Measurements from ENCODE around the gene PIGW. TPM values are rescaled to one million over a fixed set of nuclear protein-coding genes. Genes with fewer than 3 reads are reported as not detected.
A peak's percentile ranks its signal among the peaks of the same experiment; 100 is the strongest.

The PIGW gene
- total RNA-seq (10 to 100 TPM in 1 of 9 donors, 1 to 10 TPM in 8; 1.7 to 13.2 (median 4.8) TPM), polyA plus RNA-seq (10 to 100 TPM in 1 of 3 donors, 1 to 10 TPM in 2; 2.4 to 14.6 (median 3.0) TPM)
- long read RNA-seq, donor 1, partial matches to known transcripts: 0 of 2 reads
- long read RNA-seq, donor 1, other reads (novel, unspliced or antisense): 0 of 2 reads
- long read RNA-seq, donor 2, partial matches to known transcripts: 0 of 1 reads
- long read RNA-seq, donor 2, other reads (novel, unspliced or antisense): 0 of 1 reads
- long read RNA-seq, donor 3, partial matches to known transcripts: 0 of 3 reads
- long read RNA-seq, donor 3, other reads (novel, unspliced or antisense): 0 of 3 reads
- long read RNA-seq, donor 4, partial matches to known transcripts: 0 of 4 reads
- long read RNA-seq, donor 4, other reads (novel, unspliced or antisense): 1 of 4 reads
- long read RNA-seq, donor 5, partial matches to known transcripts: 0 of 9 reads
- long read RNA-seq, donor 5, other reads (novel, unspliced or antisense): 2 of 9 reads
- long read RNA-seq, donor 6, partial matches to known transcripts: 0 of 1 reads
- long read RNA-seq, donor 6, other reads (novel, unspliced or antisense): 0 of 1 reads
- long read RNA-seq, donor 7, partial matches to known transcripts: 0 of 2 reads
- long read RNA-seq, donor 7, other reads (novel, unspliced or antisense): 0 of 2 reads
- long read RNA-seq, donor 8: 0 reads
- long read RNA-seq, donor 9: 0 reads
- long read RNA-seq, donor 10, partial matches to known transcripts: 0 of 3 reads
- long read RNA-seq, donor 10, other reads (novel, unspliced or antisense): 0 of 3 reads

- intact Hi-C loops (cut with DNase I): no loop called here
- 0 to 1% (median 1%) methylated on average over 10 to 83 of the region's 83 CpGs; no CpG with 5 or more reads in 1 of the 4 donors for WGBS, 4 donors
Observed at GRCh38 chr17:36534840-36535668, at the start of gene PIGW, which contains the start of gene MYO19. Gene PIGW (plus strand): TSS chr17:36534987. CDS start chr17:36537102, 2,115 bp downstream. Gene MYO19 (minus strand): TSS chr17:36534868. CDS start chr17:36532538, 2,330 bp downstream.

GRCh38 chr17:36485027-36485426 lies 49.8 kb upstream of the PIGW start:
- intact Hi-C loops (cut with DNase I): loop anchor here in 1 of 2 donors (10.0 kb wide), 1 partner anchor 510 kb away; no protein-coding TSS in a partner anchor

More at GRCh38 chr17:36534840-36535668, at the start of gene PIGW, which contains the start of gene MYO19:
- DNase-seq: peak; percentile 84 to 91 (median 86)
- TF ChIP-seq CTCF (IDR thresholded peaks at IDR 0.05): peak in 2 of 6 experiments; percentile 4 to 10
- peak; percentile 74 to 83 for TF ChIP-seq POLR2A (IDR thresholded peaks at IDR 0.05)
- Histone ChIP-seq H3K27ac (peak within 1 kb of the TSS; percentile 83 to 97 (median 94)), H3K36me3 (replicated peaks in 1 of 2) (peaks cover 0 to 20% of the 10 kb centered on the region in 2 donors), H3K9me3 (replicated peaks in 1 of 3) (no peaks in the 10 kb centered on the region), H3K27me3 (no peaks in the 10 kb centered on the region), H3K4me1 (replicated peaks in 1 of 2) (peaks cover 7 to 13% of the 10 kb centered on the region in 2 donors), H3K4me3 (peak within 1 kb of the TSS; percentile 58 to 89 (median 73))

DNA sequence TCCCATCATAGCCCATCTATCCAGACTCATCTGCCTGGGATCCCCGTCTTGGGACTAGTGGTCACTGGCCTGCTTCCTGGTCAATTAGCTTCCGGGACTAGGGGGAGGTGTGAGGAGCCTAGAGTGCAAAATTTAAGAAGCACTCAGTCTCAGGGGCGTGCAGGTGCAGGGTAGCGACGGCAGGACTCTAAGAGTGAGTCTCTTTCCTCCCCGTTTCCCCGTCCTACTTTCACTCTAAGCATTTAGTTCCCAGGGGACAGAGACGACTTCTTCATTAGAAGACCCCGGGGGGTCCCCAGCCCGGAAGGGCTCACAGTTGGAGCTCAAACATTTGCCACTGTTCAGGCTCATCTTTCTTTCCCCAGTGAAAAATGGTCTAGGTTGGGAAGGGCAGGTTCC lies 49.0 kb upstream of the PIGW start:
- Histone ChIP-seq H3K4me3 (peak overlapping the region in 1 of 4 donors; percentile 92), H3K4me1 (replicated peaks in 1 of 2) (peaks cover 12 to 29% of the 10 kb centered on the region in 2 donors), H3K36me3 (replicated peaks in 1 of 2) (no peaks in the 10 kb centered on the region), H3K27ac (peak overlapping the region in 1 of 5 donors; percentile 81), H3K9me3 (replicated peaks in 1 of 3) (no peaks in the 10 kb centered on the region), H3K27me3 (no peaks in the 10 kb centered on the region)
- TF ChIP-seq CTCF (IDR thresholded peaks at IDR 0.05): no peak
- TF ChIP-seq POLR2A (IDR thresholded peaks at IDR 0.05): no peak
- intact Hi-C loops (cut with DNase I): loop anchor here in 1 of 2 donors (10.0 kb wide), 1 partner anchor 511 kb away; no protein-coding TSS in a partner anchor
- 34 to 41% (median 35%) methylated on average over 10 of the region's 10 CpGs for WGBS, 4 donors
- DNase-seq: no peak

More at GRCh38 chr17:36485027-36485426, 49.8 kb upstream of the PIGW start:
- peaks cover 12 to 29% of the 10 kb centered on the region in 2 donors for H3K4me1 ChIP-seq (replicated peaks in 1 of 2)
- no peaks in the 10 kb centered on the region for H3K9me3 ChIP-seq (replicated peaks in 1 of 3)
- no peak overlapping the region for H3K27ac ChIP-seq
- no peak for DNase-seq
- no peaks in the 10 kb centered on the region for H3K27me3 ChIP-seq
- H3K36me3 ChIP-seq (replicated peaks in 1 of 2): no peaks in the 10 kb centered on the region
- TF ChIP-seq CTCF (IDR thresholded peaks at IDR 0.05) (no peak), POLR2A (IDR thresholded peaks at IDR 0.05) (no peak)
- no peak overlapping the region for H3K4me3 ChIP-seq
- 69 to 87% (median 83%) methylated on average over 4 to 8 of the region's 8 CpGs for WGBS, 4 donors
